Heart right ventricle (tissue), 16 donors: ENCODE results near the gene ITIH4. TPM values are rescaled to one million over a fixed set of nuclear protein-coding genes. Genes with fewer than 3 reads are reported as not detected.

Experiments used
- ATAC-seq, 8 donors: fragments of 200-7000 bp; cut with Tn5 transposase; one replicate each; pipeline ENCODE4 v1.9.1; 2020; ENCODE audit warnings: mild to moderate bottlenecking in 8 of 8, moderate library complexity in 8 of 8, moderate number of reproducible peaks in 1 of 8
- DNase-seq, 2 donors: peaks; one replicate each; pipeline ENCODE4 v3.0.0-alpha.2; 2020
- H3K27ac ChIP-seq, 10 donors: fragments of 200-600 bp; sonication (generic) in 2 of 10; one replicate each; pipeline versions ENCODE4 v1.5.0 to v1.8.0; 2020 to 2022; ENCODE audit warnings: mild to moderate bottlenecking in 3 of 10
- H3K27me3 ChIP-seq, 7 donors: fragments of 200-600 bp; one replicate each; pipeline ENCODE4 v1.8.0; 2021 to 2022; ENCODE audit warnings: mild to moderate bottlenecking in 2 of 7
- H3K36me3 ChIP-seq, 9 donors: fragments of 200-600 bp; sonication (generic) in 1 of 9; one replicate each; pipeline versions ENCODE4 v1.5.0 to v1.8.0; 2020 to 2022; ENCODE audit warnings: mild to moderate bottlenecking in 2 of 9
- H3K4me1 ChIP-seq, 9 donors: fragments of 200-600 bp; sonication (generic) in 1 of 9; one replicate each; pipeline versions ENCODE4 v1.5.0 to v1.8.0; 2020 to 2022; ENCODE audit warnings: mild to moderate bottlenecking in 4 of 9
- H3K4me3 ChIP-seq, 10 donors: fragments of 200-600 bp; sonication (generic) in 2 of 10; one replicate each; pipeline versions ENCODE4 v1.5.0 to v1.8.0; 2020 to 2022; ENCODE audit warnings: mild to moderate bottlenecking in 7 of 10, moderate library complexity in 2 of 10
- H3K9me3 ChIP-seq, 11 donors: fragments of 200-600 bp in 10 of 11; sonication (generic) in 2 of 11; one replicate each; pipeline versions ENCODE4 v1.5.0 to v1.8.0; 2013 to 2022; ENCODE audit warnings: mild to moderate bottlenecking in 2 of 11, control low read depth in 1 of 11, moderate library complexity in 1 of 11
- WGBS, 2 donors: extraction: QIAGEN DNeasy Blood & Tissue Kit; methylation state at CpG; one replicate each; pipeline ENCODE4 v1.1.7; 2013; ENCODE audit warnings: inconsistent platforms in 1 of 2; 5-methylcytosine and 5-hydroxymethylcytosine counted together
- intact Hi-C, 10 donors: fragments of 100-400 bp; cut with DNase I; formaldehyde crosslinking; loops; one replicate each; pipeline versions ENCODE4 v1.11.1 to v1.14.2; 2022
- polyA plus RNA-seq, 2 donors: library from polyadenylated mRNA; stranded (reverse); fragments of 200-250 nt; gene quantifications; one replicate each; pipeline ENCODE4 v1.2.3, GENCODE V29; 2013
- total RNA-seq, 10 donors: library from RNA; stranded (reverse); fragmentation: NEBNext Ultra II Directional in 3 of 10; extraction: Animal tissue kit (Norgen Biotek cat#: 25700) in 3 of 10; gene quantifications; one replicate each; pipeline versions ENCODE4 v1.2.1 to v1.2.4, GENCODE V29; 2021 to 2023
- TF ChIP-seq, protein P1 (sequence below), 9 donors: fragments of 200-600 bp; sonication (generic) in 2 of 9; IDR thresholded peaks; one replicate each; pipeline versions ENCODE4 v1.5.0 to v1.8.0; 2021 to 2022; ENCODE audit warnings: antibody characterized with exemption in 9 of 9, mild to moderate bottlenecking in 5 of 9, moderate library complexity in 1 of 9
- donor health status: Arrhythmogenic right ventricular cardiomyopathy.
- donor health status: ischemic (EF 13 %, LVEDD 7.1; RV severe dilation, severe dysfunction).
- donor health status: healthy with polysubstance abuse.
- donor health status: DM: no; HTN: yes; CAD: no.
- donor health status: DM: no; HTN: no; CAD: no.
- donor health status: ischemic (EF 25% LVEDD 6.9; RV normal size, moderate dysfunction).
- donor health status: ischemic (EF 25% LVEDD 5.7; RV mildly dilated, moderate dysfunction).
- donor health status: healthy.
- donor health status: DM: yes; HTN: yes; CAD: no.
- donor health status: Ischemic cardiomyopathy.
- donor health status: ischemic (EF 35%, LVEDD 5.7; RV mildly dilated, moderate dysfunction).
- donor health status: nonischemic (EF 11% LVEDD 7.7; RV severe dilation, severe dysfunction).
- donor health status: DM: yes; HTN: yes; CAD: no.
- donor health status: PGD.
- donor health status: ischemic (EF 29% LVEDD 5.4; RV normal size, mild dysfunction).
- donor health status: nonischemic (EF 23%, LVEDD 6.1; RV moderate dilation, normal function).

Gene ITIH4
- total and polyA plus RNA-seq, 12 donors, result 1.5 to 17.9 (median 4.3) TPM

DNA sequence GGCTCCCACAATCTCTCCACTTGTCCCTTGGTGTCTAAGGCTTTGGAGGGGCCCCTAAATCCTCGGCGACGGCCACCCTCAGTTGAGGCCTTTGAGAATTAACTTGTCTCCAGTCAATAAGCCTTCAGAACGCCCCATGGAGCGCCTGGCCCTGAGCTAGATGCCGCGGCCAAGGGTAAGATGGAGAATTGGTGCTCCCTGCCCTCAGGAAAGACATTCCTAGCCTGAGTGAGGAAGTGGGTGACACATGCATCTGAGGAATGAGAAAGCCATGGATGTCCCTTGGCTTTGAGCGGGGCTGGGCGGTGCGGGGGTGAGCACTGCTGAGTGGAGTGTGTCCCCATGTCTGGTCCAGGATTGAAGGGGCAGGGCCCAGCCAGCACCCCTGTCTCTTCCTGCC lies 13.3 kb downstream of the ITIH4 start:
- DNase-seq (no peak), ATAC-seq (peak in 1 of 8 donors; percentile 11)
- H3K36me3 ChIP-seq, result peaks cover 0 to 21% (median 0%) of the 10 kb centered on the region in 9 donors
- H3K4me1 ChIP-seq, result no peaks in the 10 kb centered on the region
- TF ChIP-seq, protein P1, sequence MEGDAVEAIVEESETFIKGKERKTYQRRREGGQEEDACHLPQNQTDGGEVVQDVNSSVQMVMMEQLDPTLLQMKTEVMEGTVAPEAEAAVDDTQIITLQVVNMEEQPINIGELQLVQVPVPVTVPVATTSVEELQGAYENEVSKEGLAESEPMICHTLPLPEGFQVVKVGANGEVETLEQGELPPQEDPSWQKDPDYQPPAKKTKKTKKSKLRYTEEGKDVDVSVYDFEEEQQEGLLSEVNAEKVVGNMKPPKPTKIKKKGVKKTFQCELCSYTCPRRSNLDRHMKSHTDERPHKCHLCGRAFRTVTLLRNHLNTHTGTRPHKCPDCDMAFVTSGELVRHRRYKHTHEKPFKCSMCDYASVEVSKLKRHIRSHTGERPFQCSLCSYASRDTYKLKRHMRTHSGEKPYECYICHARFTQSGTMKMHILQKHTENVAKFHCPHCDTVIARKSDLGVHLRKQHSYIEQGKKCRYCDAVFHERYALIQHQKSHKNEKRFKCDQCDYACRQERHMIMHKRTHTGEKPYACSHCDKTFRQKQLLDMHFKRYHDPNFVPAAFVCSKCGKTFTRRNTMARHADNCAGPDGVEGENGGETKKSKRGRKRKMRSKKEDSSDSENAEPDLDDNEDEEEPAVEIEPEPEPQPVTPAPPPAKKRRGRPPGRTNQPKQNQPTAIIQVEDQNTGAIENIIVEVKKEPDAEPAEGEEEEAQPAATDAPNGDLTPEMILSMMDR (IDR thresholded peaks at IDR 0.05), result no peak
- no peak overlapping the region for H3K4me3 ChIP-seq
- no peaks in the 10 kb centered on the region for H3K9me3 ChIP-seq
- 95 to 96% methylated on average over 10 of the region's 10 CpGs for WGBS, 2 donors
- intact Hi-C loops, result no loop called here
- H3K27ac ChIP-seq, result no peak overlapping the region
- H3K27me3 ChIP-seq, result no peaks in the 10 kb centered on the region

DNA sequence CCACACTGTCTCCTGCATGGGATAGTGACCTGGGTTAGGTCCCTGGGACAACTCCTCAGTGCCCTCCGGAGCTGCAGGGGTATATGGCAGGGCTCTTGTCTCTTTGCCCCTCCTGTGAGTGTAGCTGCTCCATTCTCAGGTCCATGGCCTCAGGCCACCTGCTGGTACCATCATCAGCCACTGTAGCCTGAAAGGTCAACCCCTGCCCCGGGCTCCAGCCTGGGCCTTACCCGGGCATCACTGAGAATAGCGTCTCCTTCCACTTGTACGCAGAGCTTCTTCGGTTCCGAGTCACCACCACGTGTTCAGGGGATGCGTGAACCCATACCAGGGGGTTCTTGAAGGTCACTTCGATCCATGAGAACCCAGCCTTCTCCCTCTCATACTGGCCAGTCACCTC lies 13.8 kb downstream of the ITIH4 start:
- H3K9me3 ChIP-seq, result no peaks in the 10 kb centered on the region
- H3K27ac ChIP-seq, result no peak overlapping the region
- 92 to 94% methylated on average over 10 of the region's 10 CpGs for WGBS, 2 donors
- no peak overlapping the region for H3K4me3 ChIP-seq
- DNase-seq (no peak), ATAC-seq (peak in 1 of 8 donors; percentile 8)
- H3K36me3 ChIP-seq, result peaks cover 0 to 15% (median 0%) of the 10 kb centered on the region in 9 donors
- TF ChIP-seq, protein P1 (IDR thresholded peaks at IDR 0.05), result no peak
- H3K27me3 ChIP-seq, result no peaks in the 10 kb centered on the region
- no peaks in the 10 kb centered on the region for H3K4me1 ChIP-seq
- intact Hi-C loops, result no loop called here

DNA sequence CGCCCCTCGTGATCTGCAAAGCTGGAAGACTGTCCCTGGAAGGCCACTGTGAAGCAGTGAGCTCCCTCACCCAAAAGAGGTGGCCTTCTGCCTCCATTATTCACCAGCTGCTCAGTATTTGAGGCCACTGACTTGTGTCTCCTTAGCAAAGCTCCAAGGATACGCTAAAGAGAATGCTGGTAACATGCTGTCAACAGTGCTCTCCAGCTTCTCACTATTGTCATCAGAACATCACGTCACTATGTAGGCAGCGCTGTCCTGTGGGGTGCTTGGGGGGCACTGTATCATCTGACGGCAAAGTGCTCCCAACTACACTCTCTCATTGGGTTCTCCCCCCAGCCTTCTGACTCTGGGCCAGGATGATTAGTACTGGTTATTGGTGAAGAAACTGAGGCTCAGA lies 14.3 kb downstream of the ITIH4 start:
- Histone ChIP-seq H3K4me3 (no peak overlapping the region), H3K27me3 (no peaks in the 10 kb centered on the region), H3K4me1 (no peaks in the 10 kb centered on the region), H3K27ac (no peak overlapping the region), H3K9me3 (no peaks in the 10 kb centered on the region), H3K36me3 (peaks cover 0 to 11% (median 0%) of the 10 kb centered on the region in 9 donors)
- DNase-seq, result no peak
- WGBS, 2 donors, result 87% methylated on average over 6 of the region's 6 CpGs
- intact Hi-C loops, result no loop called here
- TF ChIP-seq, protein P1 (IDR thresholded peaks at IDR 0.05), result no peak
- ATAC-seq, result no peak

DNA sequence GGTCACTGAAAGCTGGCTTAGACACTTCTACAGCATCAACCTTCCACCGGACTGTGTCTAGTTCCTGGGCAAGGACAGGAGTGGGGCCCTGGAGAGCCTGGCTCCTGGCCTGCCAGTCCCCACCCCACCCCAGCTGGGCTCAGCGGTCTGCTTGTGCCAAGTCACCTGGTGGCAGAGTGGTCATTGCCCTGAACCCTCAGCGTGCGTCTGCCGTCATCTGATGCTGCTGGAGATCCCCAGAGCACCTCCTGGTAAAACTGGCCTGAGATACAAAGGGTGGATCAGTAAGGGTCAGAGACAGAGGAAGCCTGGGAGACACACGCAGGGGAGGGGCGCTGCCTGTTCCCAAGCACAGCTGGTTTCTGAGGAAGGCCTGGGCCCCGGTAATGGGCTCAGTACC lies 16.7 kb downstream of the ITIH4 start:
- TF ChIP-seq, protein P1 (IDR thresholded peaks at IDR 0.05), result no peak
- no peaks in the 10 kb centered on the region for H3K9me3 ChIP-seq
- WGBS, 2 donors, result 80% methylated on average over 8 of the region's 8 CpGs
- no peak for DNase-seq
- H3K4me1 ChIP-seq, result no peaks in the 10 kb centered on the region
- no peaks in the 10 kb centered on the region for H3K36me3 ChIP-seq
- no peak overlapping the region for H3K27ac ChIP-seq
- ATAC-seq, result no peak
- intact Hi-C loops, result no loop called here
- H3K27me3 ChIP-seq, result no peaks in the 10 kb centered on the region
- H3K4me3 ChIP-seq, result no peak overlapping the region
